ENCODE results near the gene KCNAB1. TPM values are rescaled to one million over a fixed set of nuclear protein-coding genes. Genes with fewer than 3 reads are reported as not detected.

The KCNAB1 gene
- total and polyA plus RNA-seq, 2 donors (not counting 3 experiments of a cell fraction or from before 2014, with no cell fraction given) = 0.21 TPM; not detected in 1

DNA sequence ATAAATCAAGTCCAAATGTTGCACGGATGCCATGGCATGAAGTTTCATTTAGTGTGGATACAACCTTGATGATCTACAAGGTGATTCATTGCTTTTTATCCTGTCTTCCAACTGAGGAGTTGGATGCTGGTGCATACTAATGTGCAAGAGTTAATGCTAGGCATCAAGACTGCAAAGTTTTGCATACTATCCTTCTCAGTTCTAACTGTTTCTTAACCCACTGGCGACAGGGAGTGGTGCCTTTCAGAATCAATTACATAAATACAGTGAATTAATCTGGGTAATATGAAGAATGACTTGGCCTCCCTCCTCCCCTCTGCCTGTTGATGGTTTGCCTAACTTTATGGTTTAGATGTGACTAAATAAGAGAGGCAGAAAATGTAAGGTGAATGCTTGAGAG, 43.5 kb downstream of the KCNAB1 start:
- Histone ChIP-seq H3K9ac (replicated peaks; ENCODE audit: extremely low read depth, insufficient read depth, low read length) (no peak overlapping the region), H3K36me3 (ENCODE audit: control insufficient read depth in 2 of 2, extremely low read depth in 1 of 2, insufficient read depth in 2 of 2, low read length in 2 of 2) (no peaks in the 10 kb centered on the region), H3K4me1 (ENCODE audit: control insufficient read depth, extremely low read depth, insufficient read depth, low read length) (peaks cover 7% of the 10 kb centered on the region), H3K9me3 (replicated peaks; ENCODE audit: control insufficient read depth, insufficient read depth, low read length) (no peaks in the 10 kb centered on the region), H2AFZ (ENCODE audit: low read depth, low read length) (no peak overlapping the region), H3K27me3 (ENCODE audit: control insufficient read depth in 2 of 2, insufficient read depth in 2 of 2, low read length in 2 of 2) (no peaks in the 10 kb centered on the region), H3K9me1 (replicated peaks; ENCODE audit: control insufficient read depth, extremely low read depth, insufficient read depth, low read length) (no peaks in the 10 kb centered on the region), H4K20me1 (replicated peaks; ENCODE audit: control insufficient read depth, extremely low read depth, insufficient read depth, low read length) (no peaks in the 10 kb centered on the region), H3K79me2 (ENCODE audit: control insufficient read depth, insufficient read depth, low read length) (no peaks in the 10 kb centered on the region), H3K4me2 (ENCODE audit: insufficient read depth, low read length) (no peak overlapping the region), H3K27ac (ENCODE audit: insufficient read depth, low read depth, low read length) (no peak overlapping the region), H3K4me3 (replicated peaks in 1 of 3; ENCODE audit: insufficient read depth in 1 of 3, low read depth in 1 of 3, low read length in 3 of 3) (no peak overlapping the region)
- dilution Hi-C loops (cut with MboI; ENCODE audit: extremely low pct_ligation_motif_present, low sequenced_read_pairs) = loop anchor here (25.0 kb wide), 1 partner anchor 348 kb away; no protein-coding TSS in a partner anchor
- POLR2A ChIA-PET = no interaction called here
- intact Hi-C loops (cut with micrococcal nuclease) = no loop called here
- no peak for TF ChIP-seq MYC (IDR thresholded peaks at IDR 0.05; ENCODE audit: low read depth, low read length)
- FAIRE-seq (no peak), DNase-seq (ENCODE audit: low read depth, low spot score) (no peak)
- CTCF ChIA-PET = interaction anchor here (2.2 kb wide), 1 partner anchor 346 kb away, joined by 5 read pairs; no protein-coding TSS in a partner anchor
- BruUV-seq (replicated peaks) = no TSS peak

DNA sequence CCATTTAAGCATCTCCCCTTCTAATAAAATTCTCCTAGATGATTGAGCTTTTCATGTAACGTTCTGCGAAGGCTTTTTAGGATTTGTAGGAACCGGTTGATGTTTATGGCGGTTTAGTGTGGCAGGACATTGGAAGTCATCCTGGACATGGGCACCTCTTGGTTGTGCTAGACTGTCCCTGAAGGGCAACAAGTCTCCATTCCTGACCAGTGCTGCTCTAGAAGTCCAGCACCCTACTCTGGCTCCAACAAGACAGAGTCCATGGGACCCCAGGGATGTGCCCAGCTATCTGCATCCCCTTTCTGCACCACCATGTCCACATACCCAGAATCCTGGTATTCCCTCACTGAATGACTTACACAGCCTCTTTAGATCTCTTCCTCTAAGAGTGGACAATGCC, 46.4 kb downstream of the KCNAB1 start:
- no peaks in the 10 kb centered on the region for H3K4me1 ChIP-seq (ENCODE audit: control insufficient read depth, extremely low read depth, insufficient read depth, low read length)
- no TSS peak for BruUV-seq (replicated peaks)
- H3K9me3 ChIP-seq (replicated peaks; ENCODE audit: control insufficient read depth, insufficient read depth, low read length) = no peaks in the 10 kb centered on the region
- ChIA-PET POLR2A (no interaction called here), CTCF (interaction anchor here (1.2 to 4.7 kb wide), 3 partner anchors 8 to 342 kb away, joined by 3 to 31 read pairs (median 9); no protein-coding TSS in a partner anchor)
- FAIRE-seq = no peak
- H3K9ac ChIP-seq (replicated peaks; ENCODE audit: extremely low read depth, insufficient read depth, low read length) = no peak overlapping the region
- DNase-seq (ENCODE audit: low read depth, low spot score) = no peak
- H3K4me2 ChIP-seq (ENCODE audit: insufficient read depth, low read length) = no peak overlapping the region
- no peaks in the 10 kb centered on the region for H4K20me1 ChIP-seq (replicated peaks; ENCODE audit: control insufficient read depth, extremely low read depth, insufficient read depth, low read length)
- no peaks in the 10 kb centered on the region for H3K27me3 ChIP-seq (ENCODE audit: control insufficient read depth in 2 of 2, insufficient read depth in 2 of 2, low read length in 2 of 2)
- no peak overlapping the region for H3K4me3 ChIP-seq (replicated peaks in 1 of 3; ENCODE audit: insufficient read depth in 1 of 3, low read depth in 1 of 3, low read length in 3 of 3)
- no peak overlapping the region for H2AFZ ChIP-seq (ENCODE audit: low read depth, low read length)
- no peaks in the 10 kb centered on the region for H3K36me3 ChIP-seq (ENCODE audit: control insufficient read depth in 2 of 2, extremely low read depth in 1 of 2, insufficient read depth in 2 of 2, low read length in 2 of 2)
- intact Hi-C loops (cut with micrococcal nuclease) (no loop called here), dilution Hi-C loops (cut with MboI; ENCODE audit: extremely low pct_ligation_motif_present, low sequenced_read_pairs) (loop anchor here (25.0 kb wide), 1 partner anchor 345 kb away; no protein-coding TSS in a partner anchor)
- no peaks in the 10 kb centered on the region for H3K9me1 ChIP-seq (replicated peaks; ENCODE audit: control insufficient read depth, extremely low read depth, insufficient read depth, low read length)
- no peak overlapping the region for H3K27ac ChIP-seq (ENCODE audit: insufficient read depth, low read depth, low read length)
- TF ChIP-seq GATA2 (IDR thresholded peaks at IDR 0.05; ENCODE audit: insufficient read depth, insufficient read length, low read depth, low read length) = no peak
- TF ChIP-seq JUN (IDR thresholded peaks at IDR 0.05; ENCODE audit: borderline replicate concordance, insufficient read depth, insufficient read length, low read depth) = no peak
- TF ChIP-seq EZH2 (IDR thresholded peaks at IDR 0.05; ENCODE audit: borderline replicate concordance, low read depth, low read length, severe bottlenecking) = no peak
- no peak for TF ChIP-seq POLR2AphosphoS5 (IDR thresholded peaks at IDR 0.05; ENCODE audit: insufficient read depth, low read depth, low read length)
- TF ChIP-seq POLR2A (IDR thresholded peaks at IDR 0.05; ENCODE audit: low read depth, low read length) = no peak
- TF ChIP-seq, protein P1, sequence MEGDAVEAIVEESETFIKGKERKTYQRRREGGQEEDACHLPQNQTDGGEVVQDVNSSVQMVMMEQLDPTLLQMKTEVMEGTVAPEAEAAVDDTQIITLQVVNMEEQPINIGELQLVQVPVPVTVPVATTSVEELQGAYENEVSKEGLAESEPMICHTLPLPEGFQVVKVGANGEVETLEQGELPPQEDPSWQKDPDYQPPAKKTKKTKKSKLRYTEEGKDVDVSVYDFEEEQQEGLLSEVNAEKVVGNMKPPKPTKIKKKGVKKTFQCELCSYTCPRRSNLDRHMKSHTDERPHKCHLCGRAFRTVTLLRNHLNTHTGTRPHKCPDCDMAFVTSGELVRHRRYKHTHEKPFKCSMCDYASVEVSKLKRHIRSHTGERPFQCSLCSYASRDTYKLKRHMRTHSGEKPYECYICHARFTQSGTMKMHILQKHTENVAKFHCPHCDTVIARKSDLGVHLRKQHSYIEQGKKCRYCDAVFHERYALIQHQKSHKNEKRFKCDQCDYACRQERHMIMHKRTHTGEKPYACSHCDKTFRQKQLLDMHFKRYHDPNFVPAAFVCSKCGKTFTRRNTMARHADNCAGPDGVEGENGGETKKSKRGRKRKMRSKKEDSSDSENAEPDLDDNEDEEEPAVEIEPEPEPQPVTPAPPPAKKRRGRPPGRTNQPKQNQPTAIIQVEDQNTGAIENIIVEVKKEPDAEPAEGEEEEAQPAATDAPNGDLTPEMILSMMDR (IDR thresholded peaks at IDR 0.05; ENCODE audit: extremely low read depth in 1 of 2, insufficient read depth in 1 of 2, low read depth in 1 of 2, low read length in 2 of 2) = no peak
- TF ChIP-seq, protein P2, sequence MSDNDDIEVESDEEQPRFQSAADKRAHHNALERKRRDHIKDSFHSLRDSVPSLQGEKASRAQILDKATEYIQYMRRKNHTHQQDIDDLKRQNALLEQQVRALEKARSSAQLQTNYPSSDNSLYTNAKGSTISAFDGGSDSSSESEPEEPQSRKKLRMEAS (IDR thresholded peaks at IDR 0.05; ENCODE audit: insufficient read depth, insufficient read length) = no peak
- no peak for TF ChIP-seq MYC (IDR thresholded peaks at IDR 0.05; ENCODE audit: low read depth, low read length)
- TF ChIP-seq FOS (IDR thresholded peaks at IDR 0.05; ENCODE audit: borderline replicate concordance, insufficient read depth, low read length) = no peak
- no peaks in the 10 kb centered on the region for H3K79me2 ChIP-seq (ENCODE audit: control insufficient read depth, insufficient read depth, low read length)

All from endothelial cell of umbilical vein (primary cell).